HG02840 (cell line): ENCODE measurements around the gene PLCB3.
A peak's percentile ranks its signal among the peaks of the same experiment; 100 is the strongest.

Experiments
- ATAC-seq: cut with Tn5 transposase; IDR thresholded peaks from one replicate; pipeline ENCODE4 v1.9.1; 2021; ENCODE audit warnings: mild to moderate bottlenecking, moderate library complexity, moderate number of reproducible peaks; ENCODE audit not compliant: unreplicated experiment, low FRiP score

PLCB3 gene

GRCh38 chr11:64263021-64263946 is 12.0 kb downstream of the PLCB3 start:
- no peak for ATAC-seq

GRCh38 chr11:64263947-64264317 is 12.6 kb downstream of the PLCB3 start:
- no peak for ATAC-seq

- no peak for ATAC-seq
Observed at GRCh38 chr11:64264371-64264852, 13.1 kb downstream of the PLCB3 start.

- no peak for ATAC-seq
Observed at GRCh38 chr11:64265176-64266160, 14.1 kb downstream of the PLCB3 start.

- no peak for ATAC-seq
Observed at GRCh38 chr11:64266339-64266738, 15.0 kb downstream of the PLCB3 start.

- ATAC-seq, result no peak
Observed at GRCh38 chr11:64267207-64267945, 16.0 kb downstream of the PLCB3 start.

GRCh38 chr11:64268025-64268892 is 16.9 kb downstream of the PLCB3 start:
- ATAC-seq, result no peak

GRCh38 chr11:64268893-64269539 is 17.7 kb downstream of the PLCB3 start:
- ATAC-seq, result peak; percentile 11

- ATAC-seq, result peak; percentile 79
Observed at GRCh38 chr11:64269540-64270220, 18.4 kb downstream of the PLCB3 start.

- no peak for ATAC-seq
Observed at GRCh38 chr11:64275031-64275800, 23.9 kb downstream of the PLCB3 start.

GRCh38 chr11:64275841-64276240 is 24.5 kb downstream of the PLCB3 start:
- no peak for ATAC-seq

GRCh38 chr11:64276653-64277431 is 25.5 kb downstream of the PLCB3 start:
- ATAC-seq, result no peak

- ATAC-seq, result no peak
Observed at GRCh38 chr11:64278576-64279190, 27.4 kb downstream of the PLCB3 start.

- no peak for ATAC-seq
Observed at GRCh38 chr11:64281957-64282770, 30.8 kb downstream of the PLCB3 start.

- ATAC-seq, result no peak
Observed at GRCh38 chr11:64283092-64283491, 31.8 kb downstream of the PLCB3 start.
